ENCODE results near the gene ENTREP1.

ENTREP1 gene

DNA sequence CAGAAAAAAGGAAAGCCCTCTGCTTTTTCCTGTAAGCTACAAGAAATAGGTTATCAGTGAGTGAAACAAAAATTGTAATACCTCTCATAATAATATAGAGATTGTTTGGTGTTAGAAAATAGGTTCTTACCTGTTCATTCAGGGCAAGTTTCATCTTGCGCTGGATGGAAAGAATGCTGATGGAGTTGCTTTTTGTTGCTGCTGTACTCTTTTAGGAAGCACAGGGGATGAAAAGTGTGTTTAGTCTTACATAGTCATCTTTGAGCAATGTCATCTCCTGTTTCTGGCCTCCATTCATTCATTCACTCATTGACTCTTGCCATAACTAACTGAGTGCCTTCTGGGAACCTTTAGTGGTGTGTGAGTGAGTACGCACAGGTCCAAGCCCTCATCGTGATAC lies 6.4 kb downstream of the ENTREP1 start:
- peaks cover 17% of the 10 kb centered on the region; the same call in 1 of the 2 replicates for H3K27me3 ChIP-seq (ENCODE audit: control insufficient read depth, low read length)
- no peak overlapping the region for H3K4me3 ChIP-seq (ENCODE audit: low read length)
- no peaks in the 10 kb centered on the region for H4K20me1 ChIP-seq (ENCODE audit: control insufficient read depth, insufficient read depth, low read depth, low read length)
- no peaks in the 10 kb centered on the region for H3K79me2 ChIP-seq (ENCODE audit: control insufficient read depth, low read length)
- H3K27ac ChIP-seq (ENCODE audit: low read depth, low read length), result no peak overlapping the region
- H3K4me1 ChIP-seq (ENCODE audit: control insufficient read depth, low read length), result no peaks in the 10 kb centered on the region
- TF ChIP-seq, protein P1, sequence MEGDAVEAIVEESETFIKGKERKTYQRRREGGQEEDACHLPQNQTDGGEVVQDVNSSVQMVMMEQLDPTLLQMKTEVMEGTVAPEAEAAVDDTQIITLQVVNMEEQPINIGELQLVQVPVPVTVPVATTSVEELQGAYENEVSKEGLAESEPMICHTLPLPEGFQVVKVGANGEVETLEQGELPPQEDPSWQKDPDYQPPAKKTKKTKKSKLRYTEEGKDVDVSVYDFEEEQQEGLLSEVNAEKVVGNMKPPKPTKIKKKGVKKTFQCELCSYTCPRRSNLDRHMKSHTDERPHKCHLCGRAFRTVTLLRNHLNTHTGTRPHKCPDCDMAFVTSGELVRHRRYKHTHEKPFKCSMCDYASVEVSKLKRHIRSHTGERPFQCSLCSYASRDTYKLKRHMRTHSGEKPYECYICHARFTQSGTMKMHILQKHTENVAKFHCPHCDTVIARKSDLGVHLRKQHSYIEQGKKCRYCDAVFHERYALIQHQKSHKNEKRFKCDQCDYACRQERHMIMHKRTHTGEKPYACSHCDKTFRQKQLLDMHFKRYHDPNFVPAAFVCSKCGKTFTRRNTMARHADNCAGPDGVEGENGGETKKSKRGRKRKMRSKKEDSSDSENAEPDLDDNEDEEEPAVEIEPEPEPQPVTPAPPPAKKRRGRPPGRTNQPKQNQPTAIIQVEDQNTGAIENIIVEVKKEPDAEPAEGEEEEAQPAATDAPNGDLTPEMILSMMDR (IDR thresholded peaks at IDR 0.05; ENCODE audit: low read depth, low read length, poor library complexity, severe bottlenecking), result no peak
- TF ChIP-seq EZH2phosphoT487 (IDR thresholded peaks at IDR 0.05; ENCODE audit: borderline replicate concordance, low read length), result no peak
- no peak overlapping the region for H3K4me2 ChIP-seq (ENCODE audit: low read length)
- H3K9me3 ChIP-seq (ENCODE audit: control insufficient read depth, insufficient read depth, low read length), result no peaks in the 10 kb centered on the region
- no peaks in the 10 kb centered on the region for H3F3A ChIP-seq (ENCODE audit: control insufficient read depth, insufficient read depth)
- no peaks in the 10 kb centered on the region for H3K9me2 ChIP-seq (replicated peaks; ENCODE audit: control insufficient read depth, low read length)
- H3K36me3 ChIP-seq (ENCODE audit: control insufficient read depth, low read length), result no peaks in the 10 kb centered on the region

DNA sequence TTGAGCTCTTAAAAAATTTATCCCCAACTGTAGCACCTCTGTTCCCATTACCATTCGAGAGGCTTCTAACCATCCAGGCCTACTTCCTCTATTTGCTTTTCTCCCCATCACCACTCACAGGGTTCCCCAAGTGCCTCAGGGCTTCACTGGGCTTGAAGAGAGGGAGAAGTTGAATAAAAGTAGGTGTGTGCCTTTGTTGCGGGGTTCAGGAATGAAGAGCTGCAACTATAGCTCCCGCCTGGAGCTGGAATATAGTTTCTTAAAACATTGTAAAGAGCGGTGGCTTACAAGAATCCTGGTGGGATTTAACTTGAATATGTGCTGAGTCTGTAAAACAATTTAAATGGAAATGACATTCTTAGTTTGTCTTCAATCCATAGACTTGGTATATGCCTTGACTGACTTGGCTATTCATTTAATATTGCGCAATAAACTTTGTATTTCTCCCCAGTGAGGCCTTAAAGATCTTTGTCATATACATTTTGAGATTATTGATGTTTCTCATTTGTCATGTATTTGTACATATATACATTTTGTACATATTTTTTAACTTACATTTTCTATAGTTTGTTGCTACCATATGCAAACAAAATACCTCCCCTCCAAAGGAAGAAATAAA lies 7.2 kb downstream of the ENTREP1 start:
- Histone ChIP-seq H3K36me3 (ENCODE audit: control insufficient read depth, low read length) (no peaks in the 10 kb centered on the region), H3K9me2 (replicated peaks; ENCODE audit: control insufficient read depth, low read length) (no peaks in the 10 kb centered on the region), H3K79me2 (ENCODE audit: control insufficient read depth, low read length) (no peaks in the 10 kb centered on the region), H3K9me3 (ENCODE audit: control insufficient read depth, insufficient read depth, low read length) (no peaks in the 10 kb centered on the region), H3K4me1 (ENCODE audit: control insufficient read depth, low read length) (no peaks in the 10 kb centered on the region), H3K4me2 (ENCODE audit: low read length) (no peak overlapping the region), H3F3A (ENCODE audit: control insufficient read depth, insufficient read depth) (no peaks in the 10 kb centered on the region), H3K27me3 (ENCODE audit: control insufficient read depth, low read length) (peaks cover 14% of the 10 kb centered on the region; the same call in 1 of the 2 replicates), H4K20me1 (ENCODE audit: control insufficient read depth, insufficient read depth, low read depth, low read length) (no peaks in the 10 kb centered on the region), H3K27ac (ENCODE audit: low read depth, low read length) (no peak overlapping the region), H3K4me3 (ENCODE audit: low read length) (no peak overlapping the region)
- TF ChIP-seq, protein P1 (IDR thresholded peaks at IDR 0.05; ENCODE audit: low read depth, low read length, poor library complexity, severe bottlenecking), result no peak
- no peak for TF ChIP-seq EZH2phosphoT487 (IDR thresholded peaks at IDR 0.05; ENCODE audit: borderline replicate concordance, low read length)

DNA sequence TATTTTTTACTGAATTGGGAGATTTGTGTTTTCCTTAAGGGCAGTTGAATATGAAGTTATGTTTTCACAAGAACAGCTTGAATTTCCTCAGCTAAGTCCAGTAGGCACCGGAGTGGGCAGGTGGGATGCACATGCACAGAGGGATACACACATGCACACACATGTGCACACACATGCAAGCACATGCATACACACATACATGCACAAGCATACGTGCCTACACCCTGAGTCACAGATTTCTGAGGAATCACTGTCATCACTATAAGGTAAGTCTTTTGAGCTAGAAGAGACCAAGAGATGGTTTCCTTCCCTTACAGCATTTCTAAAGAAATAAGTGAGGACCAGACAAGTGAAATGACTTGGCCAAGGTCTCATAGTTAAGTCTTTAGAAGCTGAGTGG lies 8.7 kb downstream of the ENTREP1 start:
- Histone ChIP-seq H3K4me2 (ENCODE audit: low read length) (no peak overlapping the region), H3K27me3 (ENCODE audit: control insufficient read depth, low read length) (0 out of 2 replicates have a peak, but pooled peaks cover 3% of the 10 kb centered on the region), H4K20me1 (ENCODE audit: control insufficient read depth, insufficient read depth, low read depth, low read length) (no peaks in the 10 kb centered on the region), H3K9me2 (replicated peaks; ENCODE audit: control insufficient read depth, low read length) (no peaks in the 10 kb centered on the region), H3K79me2 (ENCODE audit: control insufficient read depth, low read length) (no peaks in the 10 kb centered on the region), H3K4me1 (ENCODE audit: control insufficient read depth, low read length) (no peaks in the 10 kb centered on the region), H3K4me3 (ENCODE audit: low read length) (no peak overlapping the region), H3K9me3 (ENCODE audit: control insufficient read depth, insufficient read depth, low read length) (no peaks in the 10 kb centered on the region), H3F3A (ENCODE audit: control insufficient read depth, insufficient read depth) (no peaks in the 10 kb centered on the region), H3K27ac (ENCODE audit: low read depth, low read length) (no peak overlapping the region), H3K36me3 (ENCODE audit: control insufficient read depth, low read length) (no peaks in the 10 kb centered on the region)
- no peak for TF ChIP-seq EZH2phosphoT487 (IDR thresholded peaks at IDR 0.05; ENCODE audit: borderline replicate concordance, low read length)
- TF ChIP-seq, protein P1 (IDR thresholded peaks at IDR 0.05; ENCODE audit: low read depth, low read length, poor library complexity, severe bottlenecking), result no peak
